H1 (cell line): ENCODE data around the gene GGA2. TPM values are rescaled to one million over a fixed set of nuclear protein-coding genes. Genes with fewer than 3 reads are reported as not detected.

Experiments
- SRF ChIP-seq: IDR thresholded peaks from 2 replicates; pipeline ENCODE4 v1.6.1; 2011; ENCODE audit warnings: mild to moderate bottlenecking, low read depth, low read length, moderate library complexity
- polyA plus RNA-seq, 7 experiments: library from polyadenylated mRNA; depleted of rRNA in 3 of 7; stranded (reverse) in 5 of 7; unstranded in 2 of 7; fragments of >200 nt in 5 of 7; fragments of 200-250 nt in 2 of 7; gene quantifications; 1 replicate in 5 of 7; 2 replicates in 1 of 7; 4 replicates in 1 of 7; pipeline versions ENCODE4 v1.2.1 to v1.2.3, GENCODE V29; 2011 to 2013; ENCODE audit warnings: missing spikeins in 2 of 7, mixed read lengths in 2 of 7
- total RNA-seq: library from RNA; stranded (reverse); fragmentation: NEBNext Ultra II Directional; extraction: Animal tissue kit (Norgen Biotek cat#: 25700); gene quantifications from 2 replicates; pipeline ENCODE4 v1.2.1, GENCODE V29; 2021

The GGA2 gene
- total and polyA plus RNA-seq, 2 of the 8 experiments (the other 6 are each of a cell fraction or from before 2014, with no cell fraction given) = 65.8 to 114 TPM

- TF ChIP-seq SRF = no peak
- TF ChIP-seq, all 59 proteins: peak for 0
These were observed 18.6 kb downstream of the GGA2 start (continued) for GRCh38 chr16:23491490-23492391.
